Naive thymus-derived CD4-positive, alpha-beta T cell (primary cell): Measurements from ENCODE around the gene LSAMP. TPM values are rescaled to one million over a fixed set of nuclear protein-coding genes. Genes with fewer than 3 reads are reported as not detected.

ENCODE experiments used
- ATAC-seq: fragments of 150-1000 bp; cut with Tn5 transposase; 2 replicates; pipeline ENCODE4 v1.10.0; 2021; ENCODE audit warnings: mild to moderate bottlenecking, moderate library complexity
- CTCF ChIA-PET: fragments of 350-600 bp; sonication (Branson Sonifier 250); formaldehyde crosslinking; loops from one replicate; lab custom pipeline; 2021; ENCODE audit warnings: antibody characterized with exemption; lab: Charles Lee
- POLR2A ChIA-PET: fragments of 350-600 bp; sonication (Branson Sonifier 250); formaldehyde crosslinking; loops from one replicate; lab custom pipeline; 2021; ENCODE audit warnings: antibody characterized with exemption, inconsistent platforms; lab: Charles Lee
- DNase-seq, 9 donors: peaks; one replicate each; pipeline versions ENCODE4 v3.0.0 to v3.0.0-alpha.2; 2020 to 2022; ENCODE audit warnings: mixed read lengths in 1 of 9
- H3K27ac ChIP-seq: one replicate; pipeline ENCODE4 v1.7.0; 2013; ENCODE audit warnings: mild to moderate bottlenecking, low read depth, low read length, moderate library complexity
- H3K27me3 ChIP-seq, 2 donors: one replicate each; pipeline ENCODE4 v1.7.0; 2013; ENCODE audit warnings: low read length in 2 of 2, mild to moderate bottlenecking in 2 of 2, moderate library complexity in 2 of 2; ENCODE audit not compliant: control insufficient read depth in 2 of 2, insufficient read depth in 2 of 2
- H3K36me3 ChIP-seq, 3 experiments: 1 replicate in 2 of 3; 2 replicates in 1 of 3; pipeline ENCODE4 v1.7.0; 2013; ENCODE audit warnings: low read length in 3 of 3, mild to moderate bottlenecking in 3 of 3, moderate library complexity in 1 of 3; ENCODE audit not compliant: insufficient read depth in 3 of 3, control insufficient read depth in 2 of 3
- H3K4me1 ChIP-seq, 2 donors: one replicate each; pipeline ENCODE4 v1.7.0; 2013; ENCODE audit warnings: low read length in 2 of 2, mild to moderate bottlenecking in 2 of 2, moderate library complexity in 1 of 2; ENCODE audit not compliant: control insufficient read depth in 2 of 2, insufficient read depth in 2 of 2
- H3K4me3 ChIP-seq: 2 replicates; pipeline ENCODE4 v1.7.0; 2013; ENCODE audit warnings: mild to moderate bottlenecking, low read length
- H3K9me3 ChIP-seq, 3 experiments: 1 replicate in 2 of 3; 2 replicates in 1 of 3; pipeline ENCODE4 v1.7.0; 2013; ENCODE audit warnings: low read length in 3 of 3; ENCODE audit not compliant: control insufficient read depth in 2 of 3
- H3K27ac Mint-ChIP-seq, 9 donors: one replicate each; pipeline ENCODE4 v1.8.0; 2020 to 2022; ENCODE audit warnings: mixed read lengths in 9 of 9, mild to moderate bottlenecking in 8 of 9, moderate library complexity in 5 of 9, inconsistent platforms in 2 of 9
- H3K27me3 Mint-ChIP-seq, 5 donors: one replicate each; pipeline ENCODE4 v1.8.0; 2021 to 2022; ENCODE audit warnings: mixed read lengths in 5 of 5, mild to moderate bottlenecking in 1 of 5
- H3K36me3 Mint-ChIP-seq, 5 donors: one replicate each; pipeline ENCODE4 v1.8.0; 2020 to 2022; ENCODE audit warnings: mixed read lengths in 5 of 5, mild to moderate bottlenecking in 3 of 5, inconsistent platforms in 1 of 5
- H3K4me1 Mint-ChIP-seq, 7 donors: one replicate each; pipeline ENCODE4 v1.8.0; 2020 to 2022; ENCODE audit warnings: mixed read lengths in 7 of 7, mild to moderate bottlenecking in 3 of 7, inconsistent platforms in 1 of 7
- H3K4me3 Mint-ChIP-seq, 10 donors: one replicate each; pipeline ENCODE4 v1.8.0; 2020 to 2022; ENCODE audit warnings: mild to moderate bottlenecking in 10 of 10, mixed read lengths in 10 of 10, moderate library complexity in 6 of 10, inconsistent platforms in 2 of 10
- H3K9me3 Mint-ChIP-seq, 11 donors: one replicate each; pipeline ENCODE4 v1.8.0; 2020 to 2022; ENCODE audit warnings: mixed read lengths in 11 of 11, mild to moderate bottlenecking in 4 of 11, inconsistent platforms in 1 of 11, moderate library complexity in 1 of 11
- intact Hi-C, 2 donors: fragments of 100-400 bp; cut with micrococcal nuclease; formaldehyde crosslinking; loops; one replicate each; pipeline ENCODE4 v1.15.1; 2023
- polyA plus RNA-seq, 2 donors: library from polyadenylated mRNA; unstranded; fragments of 300-500 nt; fragmentation: Illumina TruSeq; gene quantifications; one replicate each; pipeline ENCODE4 v1.2.3, GENCODE V29; 2021
- total RNA-seq, 6 experiments: library from RNA in 5 of 6; stranded (reverse) in 5 of 6; gene quantifications; 1 replicate in 5 of 6; 2 replicates in 1 of 6; pipeline ENCODE4 v1.2.3 and lab custom pipeline; 2021 to 2026

LSAMP gene
- total and polyA plus RNA-seq, 7 experiments from 2014 or later = not detected

GRCh38 chr3:115831864-115832263 lies 613.4 kb downstream of the LSAMP start:
- H3K27ac Mint-ChIP-seq = no peak overlapping the region
- H3K27me3 Mint-ChIP-seq = peaks cover 19 to 41% (median 32%) of the 10 kb centered on the region in 5 donors
- no peak for ATAC-seq
- ChIA-PET CTCF (no interaction called here), POLR2A (no interaction called here)
- H3K4me3 ChIP-seq = no peak overlapping the region
- DNase-seq = no peak
- H3K4me3 Mint-ChIP-seq = no peak overlapping the region
- H3K9me3 ChIP-seq = no peaks in the 10 kb centered on the region
- no peaks in the 10 kb centered on the region for H3K27me3 ChIP-seq
- H3K36me3 Mint-ChIP-seq = no peaks in the 10 kb centered on the region
- H3K4me1 Mint-ChIP-seq = peaks cover 0 to 2% (median 0%) of the 10 kb centered on the region in 7 donors
- no peaks in the 10 kb centered on the region for H3K9me3 Mint-ChIP-seq
- H3K4me1 ChIP-seq = no peaks in the 10 kb centered on the region
- no peak overlapping the region for H3K27ac ChIP-seq
- H3K36me3 ChIP-seq = no peaks in the 10 kb centered on the region
- intact Hi-C loops = no loop called here

GRCh38 chr3:115830764-115831395 lies 614.4 kb downstream of the LSAMP start:
- no peak overlapping the region for H3K27ac Mint-ChIP-seq
- H3K4me3 Mint-ChIP-seq = no peak overlapping the region
- H3K27me3 Mint-ChIP-seq = peaks cover 25 to 46% (median 32%) of the 10 kb centered on the region in 5 donors
- no peaks in the 10 kb centered on the region for H3K36me3 ChIP-seq
- DNase-seq (no peak), ATAC-seq (no peak)
- no peaks in the 10 kb centered on the region for H3K36me3 Mint-ChIP-seq
- no peaks in the 10 kb centered on the region for H3K27me3 ChIP-seq
- H3K9me3 ChIP-seq = no peaks in the 10 kb centered on the region
- H3K9me3 Mint-ChIP-seq = no peaks in the 10 kb centered on the region
- ChIA-PET POLR2A (no interaction called here), CTCF (no interaction called here)
- H3K27ac ChIP-seq = no peak overlapping the region
- intact Hi-C loops = no loop called here
- H3K4me1 ChIP-seq = no peaks in the 10 kb centered on the region
- peaks cover 0 to 2% (median 0%) of the 10 kb centered on the region in 7 donors for H3K4me1 Mint-ChIP-seq
- no peak overlapping the region for H3K4me3 ChIP-seq

- Mint-ChIP-seq H3K27me3 (peaks cover 23 to 46% (median 32%) of the 10 kb centered on the region in 5 donors), H3K36me3 (no peaks in the 10 kb centered on the region), H3K4me1 (peaks cover 0 to 2% (median 0%) of the 10 kb centered on the region in 7 donors), H3K4me3 (no peak overlapping the region), H3K27ac (no peak overlapping the region), H3K9me3 (no peaks in the 10 kb centered on the region)
- no peak for DNase-seq
- ChIA-PET CTCF (interaction anchor here (1.4 to 1.6 kb wide), 2 partner anchors 9 to 11 kb away, joined by 3 to 5 read pairs; no protein-coding TSS in a partner anchor), POLR2A (no interaction called here)
- H3K27me3 ChIP-seq = no peaks in the 10 kb centered on the region
- H3K4me1 ChIP-seq = no peaks in the 10 kb centered on the region
- no peaks in the 10 kb centered on the region for H3K36me3 ChIP-seq
- H3K4me3 ChIP-seq = no peak overlapping the region
- no peak for ATAC-seq
- intact Hi-C loops = no loop called here
- H3K9me3 ChIP-seq = no peaks in the 10 kb centered on the region
- no peak overlapping the region for H3K27ac ChIP-seq
Measured at GRCh38 chr3:115828401-115828800, 616.9 kb downstream of the LSAMP start.

GRCh38 chr3:115827495-115827894 lies 617.8 kb downstream of the LSAMP start:
- no peak overlapping the region for H3K27ac ChIP-seq
- H3K4me1 ChIP-seq = no peaks in the 10 kb centered on the region
- no peaks in the 10 kb centered on the region for H3K36me3 Mint-ChIP-seq
- H3K4me3 ChIP-seq = no peak overlapping the region
- H3K4me1 Mint-ChIP-seq = peaks cover 0 to 2% (median 0%) of the 10 kb centered on the region in 7 donors
- no peaks in the 10 kb centered on the region for H3K27me3 ChIP-seq
- no peak overlapping the region for H3K27ac Mint-ChIP-seq
- ChIA-PET CTCF (interaction anchor here (1.4 to 1.6 kb wide), 2 partner anchors 8 to 10 kb away, joined by 3 to 5 read pairs; no protein-coding TSS in a partner anchor), POLR2A (no interaction called here)
- intact Hi-C loops = no loop called here
- ATAC-seq = no peak
- peaks cover 21 to 40% (median 32%) of the 10 kb centered on the region in 5 donors for H3K27me3 Mint-ChIP-seq
- no peaks in the 10 kb centered on the region for H3K36me3 ChIP-seq
- H3K9me3 Mint-ChIP-seq = no peaks in the 10 kb centered on the region
- no peak overlapping the region for H3K4me3 Mint-ChIP-seq
- no peak for DNase-seq
- no peaks in the 10 kb centered on the region for H3K9me3 ChIP-seq

- Histone ChIP-seq H3K27me3 (no peaks in the 10 kb centered on the region), H3K4me1 (no peaks in the 10 kb centered on the region), H3K9me3 (no peaks in the 10 kb centered on the region), H3K36me3 (no peaks in the 10 kb centered on the region), H3K27ac (no peak overlapping the region), H3K4me3 (no peak overlapping the region)
- Mint-ChIP-seq H3K4me3 (no peak overlapping the region), H3K27me3 (peaks cover 19 to 26% (median 22%) of the 10 kb centered on the region in 5 donors), H3K9me3 (no peaks in the 10 kb centered on the region), H3K4me1 (peaks cover 0 to 2% (median 0%) of the 10 kb centered on the region in 7 donors), H3K36me3 (no peaks in the 10 kb centered on the region), H3K27ac (no peak overlapping the region)
- DNase-seq (no peak), ATAC-seq (no peak)
- POLR2A ChIA-PET = no interaction called here
- intact Hi-C loops = no loop called here
- CTCF ChIA-PET = interaction anchor here (0.7 kb wide), 1 partner anchor 19 kb away, joined by 3 read pairs; no protein-coding TSS in a partner anchor
Measured at GRCh38 chr3:115825046-115825445, 620.2 kb downstream of the LSAMP start.

- Histone ChIP-seq H3K4me3 (no peak overlapping the region), H3K9me3 (no peaks in the 10 kb centered on the region), H3K27me3 (no peaks in the 10 kb centered on the region), H3K4me1 (no peaks in the 10 kb centered on the region), H3K36me3 (no peaks in the 10 kb centered on the region), H3K27ac (no peak overlapping the region)
- ATAC-seq (no peak), DNase-seq (no peak)
- Mint-ChIP-seq H3K4me1 (peaks cover 0 to 2% (median 0%) of the 10 kb centered on the region in 7 donors), H3K4me3 (no peak overlapping the region), H3K27ac (no peak overlapping the region), H3K27me3 (peaks cover 4 to 15% (median 14%) of the 10 kb centered on the region in 5 donors), H3K36me3 (no peaks in the 10 kb centered on the region), H3K9me3 (no peaks in the 10 kb centered on the region)
- CTCF ChIA-PET = interaction anchor here (0.5 to 1.6 kb wide), 2 partner anchors 8 to 654 kb away, joined by 3 read pairs; no protein-coding TSS in a partner anchor
- intact Hi-C loops = no loop called here
- POLR2A ChIA-PET = interaction anchor here (0.8 kb wide), 1 partner anchor 34 kb away, joined by 3 read pairs; no protein-coding TSS in a partner anchor
Measured at GRCh38 chr3:115823083-115823482, 622.2 kb downstream of the LSAMP start.

GRCh38 chr3:115822579-115822978 lies 622.7 kb downstream of the LSAMP start:
- Histone ChIP-seq H3K27me3 (no peaks in the 10 kb centered on the region), H3K4me3 (no peak overlapping the region), H3K9me3 (no peaks in the 10 kb centered on the region), H3K4me1 (no peaks in the 10 kb centered on the region), H3K27ac (no peak overlapping the region), H3K36me3 (no peaks in the 10 kb centered on the region)
- Mint-ChIP-seq H3K4me1 (no peaks in the 10 kb centered on the region), H3K9me3 (no peaks in the 10 kb centered on the region), H3K4me3 (no peak overlapping the region), H3K36me3 (no peaks in the 10 kb centered on the region), H3K27ac (no peak overlapping the region), H3K27me3 (peaks cover 4 to 11% (median 9%) of the 10 kb centered on the region in 5 donors)
- CTCF ChIA-PET = interaction anchor here (0.5 kb wide), 1 partner anchor 654 kb away, joined by 3 read pairs; no protein-coding TSS in a partner anchor
- no peak for DNase-seq
- POLR2A ChIA-PET = no interaction called here
- intact Hi-C loops = no loop called here
- ATAC-seq = no peak
